AG04450 (cell line): ENCODE results near the gene KCP. TPM values are rescaled to one million over a fixed set of nuclear protein-coding genes. Genes with fewer than 3 reads are reported as not detected.

Source experiments
- CTCF ChIA-PET: fragments of 300-600, 350-600 bp; formaldehyde crosslinking; extraction: SDS; loops from one replicate; lab custom pipeline; 2022; ENCODE audit warnings: antibody characterized with exemption, inconsistent platforms; lab: Charles Lee
- POLR2A ChIA-PET: fragments of 350-600 bp; formaldehyde crosslinking; extraction: SDS; loops from one replicate; lab custom pipeline; 2021; ENCODE audit warnings: antibody characterized with exemption, inconsistent platforms; lab: Yijun Ruan, JAX
- DNase-seq: peaks from one replicate; pipeline ENCODE4 v3.0.0-alpha.2; 2011; ENCODE audit warnings: low read depth, low spot score
- H3K27ac ChIP-seq: one replicate; pipeline ENCODE4 v1.5.1; 2012; ENCODE audit warnings: low read depth, low read length, control low read depth
- H3K27me3 ChIP-seq: one replicate; pipeline ENCODE4 v1.6.0; 2012; ENCODE audit warnings: low read length; ENCODE audit not compliant: control insufficient read depth, insufficient read depth
- H3K4me3 ChIP-seq: 2 replicates; pipeline ENCODE4 v1.5.1; 2011; ENCODE audit warnings: mild to moderate bottlenecking, low read depth, low read length, control low read depth
- H3K9me3 ChIP-seq: 2 replicates; pipeline ENCODE4 v1.5.1; 2012; ENCODE audit warnings: low read length; ENCODE audit not compliant: control insufficient read depth, insufficient read depth
- CTCF ChIP-seq: IDR thresholded peaks from 2 replicates; pipeline ENCODE4 v1.5.1; 2011; ENCODE audit warnings: low read depth, low read length, control low read depth, inconsistent platforms
- polyA plus RNA-seq: library from polyadenylated mRNA; depleted of rRNA; stranded (reverse); fragments of >200 nt; gene quantifications from 2 replicates; pipeline ENCODE4 v1.2.3, GENCODE V29; 2011

KCP gene
- polyA plus RNA-seq, 1 experiment = 0.04 TPM

GRCh38 chr7:128936798-128937197 lies 26.3 kb upstream of the KCP start:
- DNase-seq = no peak
- CTCF ChIA-PET = interaction anchor here (1.5 kb wide), 1 partner anchor 155 kb away, joined by 4 read pairs; no protein-coding TSS in a partner anchor
- POLR2A ChIA-PET = no interaction called here
- Histone ChIP-seq H3K4me3 (no peak overlapping the region), H3K9me3 (no peaks in the 10 kb centered on the region; the same call in 1 of the 2 replicates), H3K27ac (no peak overlapping the region), H3K27me3 (peaks cover 69% of the 10 kb centered on the region)
- TF ChIP-seq CTCF = no peak

GRCh38 chr7:128935342-128935730 lies 24.8 kb upstream of the KCP start:
- no peak for DNase-seq
- peaks cover 61% of the 10 kb centered on the region for H3K27me3 ChIP-seq
- H3K9me3 ChIP-seq = no peaks in the 10 kb centered on the region; the same call in 1 of the 2 replicates
- H3K4me3 ChIP-seq = no peak overlapping the region
- no peak for TF ChIP-seq CTCF
- ChIA-PET POLR2A (no interaction called here), CTCF (no interaction called here)
- no peak overlapping the region for H3K27ac ChIP-seq

GRCh38 chr7:128934361-128935341 lies 24.1 kb upstream of the KCP start:
- CTCF ChIA-PET = interaction anchor here (0.8 kb wide), 1 partner anchor 12 kb away, joined by 3 read pairs; no protein-coding TSS in a partner anchor
- POLR2A ChIA-PET = no interaction called here
- no peak overlapping the region for H3K4me3 ChIP-seq
- H3K27ac ChIP-seq = no peak overlapping the region
- no peak for DNase-seq
- TF ChIP-seq CTCF = no peak
- peaks cover 54% of the 10 kb centered on the region for H3K27me3 ChIP-seq
- H3K9me3 ChIP-seq = no peaks in the 10 kb centered on the region; the same call in 1 of the 2 replicates

GRCh38 chr7:128933180-128933891 lies 22.8 kb upstream of the KCP start:
- CTCF ChIA-PET = interaction anchor here (0.8 to 1.0 kb wide), 2 partner anchors 13 to 158 kb away, joined by 3 read pairs; no protein-coding TSS in a partner anchor
- POLR2A ChIA-PET = no interaction called here
- DNase-seq = no peak
- Histone ChIP-seq H3K27me3 (peaks cover 43% of the 10 kb centered on the region), H3K9me3 (peaks cover 2% of the 10 kb centered on the region; the same call in 1 of the 2 replicates), H3K27ac (no peak overlapping the region), H3K4me3 (no peak overlapping the region)
- no peak for TF ChIP-seq CTCF
